Thyroid gland (tissue), 4 donors: ENCODE data around the gene ZMYM4.

Source experiments
- POLR2A ChIP-seq, 2 donors: fragments of 450-650 bp; IDR thresholded peaks; one replicate each; pipeline ENCODE4 v1.6.1; 2017; ENCODE audit warnings: antibody characterized with exemption in 2 of 2, mild to moderate bottlenecking in 2 of 2, moderate library complexity in 1 of 2
- TF ChIP-seq, protein P1 (sequence below), 6 experiments: fragments of 200-600 bp in 3 of 6; fragments of 450-650 bp in 3 of 6; sonication (generic) in 3 of 6; IDR thresholded peaks; one replicate each; pipeline ENCODE4 v1.5.1; 2016 to 2019; ENCODE audit warnings: antibody characterized with exemption in 6 of 6, mild to moderate bottlenecking in 2 of 6, inconsistent platforms in 1 of 6, moderate library complexity in 1 of 6

DNA sequence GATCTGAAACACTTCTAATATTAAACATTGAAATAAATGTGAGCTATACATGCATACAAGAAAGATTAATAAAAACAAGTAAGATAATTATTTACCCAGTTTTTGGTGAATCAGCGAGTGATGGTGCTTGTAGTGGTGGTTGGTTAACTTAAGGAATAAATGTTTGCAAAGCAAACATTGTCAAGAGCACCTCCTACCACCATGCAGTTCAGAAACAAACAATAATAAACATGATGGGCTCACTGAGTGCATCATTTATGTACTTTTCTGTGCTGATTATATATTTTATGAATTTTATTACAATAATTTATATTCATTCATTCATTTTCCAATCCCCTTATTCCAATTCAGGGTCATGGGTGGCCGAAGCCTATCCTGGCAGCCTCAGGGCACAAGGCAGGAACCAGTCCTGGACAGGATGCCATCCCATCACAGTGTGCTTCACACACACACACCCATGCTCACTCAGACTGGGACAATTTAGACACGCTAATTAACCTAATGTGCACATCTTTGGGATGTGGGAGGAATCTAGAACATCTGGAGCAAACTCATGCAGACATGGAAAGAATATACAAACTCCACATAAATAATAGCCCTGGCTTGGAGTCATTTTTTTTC is 57.8 kb downstream of the ZMYM4 start:
- TF ChIP-seq, protein P1, sequence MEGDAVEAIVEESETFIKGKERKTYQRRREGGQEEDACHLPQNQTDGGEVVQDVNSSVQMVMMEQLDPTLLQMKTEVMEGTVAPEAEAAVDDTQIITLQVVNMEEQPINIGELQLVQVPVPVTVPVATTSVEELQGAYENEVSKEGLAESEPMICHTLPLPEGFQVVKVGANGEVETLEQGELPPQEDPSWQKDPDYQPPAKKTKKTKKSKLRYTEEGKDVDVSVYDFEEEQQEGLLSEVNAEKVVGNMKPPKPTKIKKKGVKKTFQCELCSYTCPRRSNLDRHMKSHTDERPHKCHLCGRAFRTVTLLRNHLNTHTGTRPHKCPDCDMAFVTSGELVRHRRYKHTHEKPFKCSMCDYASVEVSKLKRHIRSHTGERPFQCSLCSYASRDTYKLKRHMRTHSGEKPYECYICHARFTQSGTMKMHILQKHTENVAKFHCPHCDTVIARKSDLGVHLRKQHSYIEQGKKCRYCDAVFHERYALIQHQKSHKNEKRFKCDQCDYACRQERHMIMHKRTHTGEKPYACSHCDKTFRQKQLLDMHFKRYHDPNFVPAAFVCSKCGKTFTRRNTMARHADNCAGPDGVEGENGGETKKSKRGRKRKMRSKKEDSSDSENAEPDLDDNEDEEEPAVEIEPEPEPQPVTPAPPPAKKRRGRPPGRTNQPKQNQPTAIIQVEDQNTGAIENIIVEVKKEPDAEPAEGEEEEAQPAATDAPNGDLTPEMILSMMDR (IDR thresholded peaks at IDR 0.05): no peak
- no peak for TF ChIP-seq POLR2A (IDR thresholded peaks at IDR 0.05)
